GM20000 (cell line): ENCODE data around the gene UTP4.

Experiments
- DNase-seq: peaks from one replicate; pipeline ENCODE4 v3.0.0; 2012; ENCODE audit warnings: low spot score
- CTCF ChIP-seq: IDR thresholded peaks from 2 replicates; pipeline ENCODE4 v1.5.1; 2012; ENCODE audit warnings: mild to moderate bottlenecking, control low read depth; ENCODE audit errors: extremely low read depth, missing control alignments

The UTP4 gene

GRCh38 chr16:69169051-69169450 lies 36.6 kb downstream of the UTP4 start:
- DNase-seq, result no peak
- no peak for TF ChIP-seq CTCF

DNA sequence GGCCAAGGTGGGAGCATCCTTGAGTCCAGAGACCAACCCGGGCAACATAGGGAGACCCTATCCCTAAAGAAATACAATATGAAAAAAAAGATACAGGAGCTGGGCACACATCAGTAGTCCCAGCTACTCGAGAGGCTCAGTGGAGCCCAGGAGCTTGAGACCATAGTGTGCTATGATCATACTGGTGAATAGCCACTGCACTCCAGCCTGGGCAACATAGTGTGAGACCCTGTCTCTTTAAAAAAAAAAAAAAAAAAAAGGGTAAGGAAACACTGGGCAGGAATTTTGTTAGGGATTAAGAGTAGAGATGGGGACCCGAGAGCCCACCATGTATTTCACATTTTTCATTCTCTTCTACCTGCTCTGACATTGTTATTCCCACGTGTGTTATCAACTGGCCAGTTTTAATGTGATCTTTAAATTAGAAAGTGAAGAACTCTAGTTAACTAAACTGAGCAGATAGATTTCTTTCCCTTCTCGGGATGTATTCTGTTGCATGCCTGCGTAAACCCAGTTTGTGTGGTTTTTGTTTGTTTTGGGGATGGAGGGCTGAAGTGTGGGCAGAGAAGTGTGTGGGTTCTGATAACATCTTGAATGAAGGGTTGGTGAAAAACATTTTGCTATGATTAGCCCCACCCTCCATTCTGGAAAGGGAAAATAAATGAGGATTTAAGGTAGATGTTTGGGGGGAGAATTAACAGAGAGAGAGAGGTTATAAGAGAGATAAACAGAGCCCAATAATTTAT lies 37.3 kb downstream of the UTP4 start:
- no peak for TF ChIP-seq CTCF
- no peak for DNase-seq

- TF ChIP-seq CTCF, result no peak
- no peak for DNase-seq
These were observed 39.1 kb downstream of the UTP4 start for GRCh38 chr16:69171325-69172084.

DNA sequence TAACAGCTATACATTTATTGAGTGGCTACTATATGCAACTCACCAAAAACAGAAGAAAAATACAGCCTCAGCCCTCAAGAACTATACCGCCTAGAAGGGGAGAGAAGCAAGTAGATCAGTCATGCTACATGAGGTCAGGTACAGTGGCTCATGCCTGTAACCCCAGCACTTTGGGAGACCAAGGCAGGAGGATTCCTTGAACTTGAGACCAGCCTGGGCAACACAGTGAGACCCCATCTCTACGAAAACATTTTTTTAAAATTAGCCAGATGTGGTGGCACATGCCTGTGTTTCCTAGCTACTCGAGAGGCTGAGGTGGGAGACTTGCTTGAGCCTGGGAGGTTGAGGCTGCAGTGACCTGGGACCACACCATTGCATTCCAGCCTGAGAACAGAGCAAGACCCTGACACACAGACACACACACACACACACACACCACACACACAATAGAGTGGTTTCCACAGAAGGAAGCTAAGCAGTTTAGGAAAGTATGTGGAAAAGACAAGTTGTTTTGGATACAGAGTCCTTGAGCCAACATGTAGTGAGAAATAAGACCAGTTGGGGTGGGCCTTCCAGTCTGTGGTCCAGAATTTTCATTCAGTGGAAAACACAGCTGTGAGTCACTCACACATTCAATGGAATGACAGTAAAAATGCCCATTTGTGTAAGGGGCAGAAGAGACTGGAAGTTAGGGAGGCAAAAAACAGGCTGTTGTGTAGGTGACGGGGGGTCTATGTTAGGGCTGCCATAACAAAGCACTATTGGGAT lies 43.8 kb downstream of the UTP4 start:
- no peak for DNase-seq
- no peak for TF ChIP-seq CTCF

GRCh38 chr16:69179328-69180010 lies 47.0 kb downstream of the UTP4 start:
- DNase-seq, result no peak
- TF ChIP-seq CTCF, result no peak

GRCh38 chr16:69180011-69180338 lies 47.5 kb downstream of the UTP4 start:
- no peak for TF ChIP-seq CTCF
- DNase-seq, result no peak
